Activated T-cell treated with anti-CD3 and anti-CD28 coated beads for 4 hours (primary cell): ENCODE measurements around the gene ENC1.

Source experiments
- DNase-seq: peaks from one replicate; pipeline ENCODE4 v3.0.0-alpha.2; 2020

ENC1 gene

GRCh38 chr5:74630453-74631066 lies 10.0 kb downstream of the ENC1 start:
- no peak for DNase-seq

GRCh38 chr5:74629326-74629725 lies 11.2 kb downstream of the ENC1 start:
- DNase-seq = no peak

- no peak for DNase-seq
These were observed 12.2 kb downstream of the ENC1 start for GRCh38 chr5:74628359-74628758.

- no peak for DNase-seq
These were observed 12.8 kb downstream of the ENC1 start for GRCh38 chr5:74627646-74628279.

GRCh38 chr5:74626386-74627222 lies 13.9 kb downstream of the ENC1 start:
- DNase-seq = no peak

GRCh38 chr5:74625742-74626241 lies 14.7 kb downstream of the ENC1 start:
- DNase-seq = no peak

GRCh38 chr5:74624931-74625505 lies 15.5 kb downstream of the ENC1 start:
- no peak for DNase-seq

GRCh38 chr5:74624501-74624900 lies 16.0 kb downstream of the ENC1 start:
- no peak for DNase-seq

GRCh38 chr5:74623748-74624408 lies 16.6 kb downstream of the ENC1 start:
- DNase-seq = no peak

- DNase-seq = no peak
These were observed 17.4 kb downstream of the ENC1 start for GRCh38 chr5:74623006-74623611.

GRCh38 chr5:74622122-74622521 lies 18.4 kb downstream of the ENC1 start:
- no peak for DNase-seq

GRCh38 chr5:74621492-74621891 lies 19.0 kb downstream of the ENC1 start:
- no peak for DNase-seq

GRCh38 chr5:74619308-74619707 lies 21.2 kb downstream of the ENC1 start:
- DNase-seq = no peak

- no peak for DNase-seq
These were observed 22.4 kb downstream of the ENC1 start for GRCh38 chr5:74618106-74618505.

- DNase-seq = no peak
These were observed 23.3 kb downstream of the ENC1 start for GRCh38 chr5:74617202-74617601.

GRCh38 chr5:74616236-74617146 lies 24.0 kb downstream of the ENC1 start:
- DNase-seq = no peak

GRCh38 chr5:74613283-74613682 lies 27.2 kb downstream of the ENC1 start:
- no peak for DNase-seq

- DNase-seq = no peak
These were observed 28.5 kb downstream of the ENC1 start for GRCh38 chr5:74612045-74612444.

- no peak for DNase-seq
These were observed 31.6 kb downstream of the ENC1 start for GRCh38 chr5:74608736-74609601.

- DNase-seq = no peak
These were observed 34.8 kb downstream of the ENC1 start for GRCh38 chr5:74605759-74606158.
